RPMI8226 (cell line): ENCODE data around the gene SATB2.
A peak's percentile ranks its signal among the peaks of the same experiment; 100 is the strongest.

Source experiments
- DNase-seq: peaks from one replicate; pipeline ENCODE4 v3.0.0-alpha.2; 2015

The SATB2 gene

GRCh38 chr2:199465390-199465789, 7.7 kb upstream of the SATB2 start:
- no peak for DNase-seq

GRCh38 chr2:199464606-199465352, 7.0 kb upstream of the SATB2 start:
- no peak for DNase-seq

- DNase-seq, result no peak
Observed at GRCh38 chr2:199463708-199464605, 6.2 kb upstream of the SATB2 start.

GRCh38 chr2:199462956-199463692, 5.4 kb upstream of the SATB2 start:
- DNase-seq, result peak; percentile 71

GRCh38 chr2:199462347-199462955, 4.7 kb upstream of the SATB2 start:
- no peak for DNase-seq

- no peak for DNase-seq
Observed at GRCh38 chr2:199461711-199462346, 4.1 kb upstream of the SATB2 start.

- DNase-seq, result no peak
Observed at GRCh38 chr2:199460846-199461710, 3.3 kb upstream of the SATB2 start.

GRCh38 chr2:199460101-199460671, 2.4 kb upstream of the SATB2 start:
- DNase-seq, result no peak

GRCh38 chr2:199459286-199460100, 1.8 kb upstream of the SATB2 start:
- DNase-seq, result peak; percentile 79

GRCh38 chr2:199458806-199459285, 1.1 kb upstream of the SATB2 start:
- DNase-seq, result no peak

- DNase-seq, result peak; percentile 49
Observed at GRCh38 chr2:199458009-199458805, 468 bp upstream of the SATB2 start.

- DNase-seq, result no peak
Observed at GRCh38 chr2:199456383-199457146, 1.2 kb downstream of the SATB2 start.

- DNase-seq, result no peak
Observed at GRCh38 chr2:199455545-199456382, 2.0 kb downstream of the SATB2 start.

GRCh38 chr2:199455210-199455544, 2.6 kb downstream of the SATB2 start:
- DNase-seq, result no peak

- DNase-seq, result no peak
Observed at GRCh38 chr2:199452991-199453379, 4.8 kb downstream of the SATB2 start.

- DNase-seq, result no peak
Observed at GRCh38 chr2:199452260-199452990, 5.3 kb downstream of the SATB2 start.

- no peak for DNase-seq
Observed at GRCh38 chr2:199449956-199450355, 7.8 kb downstream of the SATB2 start.
